Heart left ventricle (tissue), 13 donors: ENCODE measurements around the gene PSMB5.

Source experiments
- CTCF ChIP-seq, 12 donors: fragments of 200-600 bp; sonication (generic) in 4 of 12; IDR thresholded peaks; one replicate each; pipeline versions ENCODE4 v1.5.0 to v1.8.0; 2018 to 2022; ENCODE audit warnings: antibody characterized with exemption in 12 of 12, mild to moderate bottlenecking in 5 of 12
- POLR2A ChIP-seq, 2 donors: fragments of 450-650 bp; IDR thresholded peaks; one replicate each; pipeline ENCODE4 v1.6.1; 2017; ENCODE audit warnings: antibody characterized with exemption in 2 of 2, mild to moderate bottlenecking in 2 of 2, moderate library complexity in 2 of 2
- donor health status: ischemic (EF 13 %, LVEDD 7.1; RV severe dilation, severe dysfunction).
- donor health status: DM: no; HTN: yes; CAD: no.
- donor health status: DM: no; HTN: no; CAD: no.
- donor health status: ischemic (EF 25% LVEDD 6.9; RV normal size, moderate dysfunction).
- donor health status: ischemic (EF 25% LVEDD 5.7; RV mildly dilated, moderate dysfunction).
- donor health status: ischemic (EF 35%, LVEDD 5.7; RV mildly dilated, moderate dysfunction).
- donor health status: nonischemic (EF 11% LVEDD 7.7; RV severe dilation, severe dysfunction).
- donor health status: DM: yes; HTN: yes; CAD: no.
- donor health status: PGD.
- donor health status: ischemic (EF 29% LVEDD 5.4; RV normal size, mild dysfunction).
- donor health status: nonischemic (EF 23%, LVEDD 6.1; RV moderate dilation, normal function).

GRCh38 chr14:22991852-22992251 is 42.8 kb downstream of the PSMB5 start:
- TF ChIP-seq CTCF (IDR thresholded peaks at IDR 0.05) (no peak), POLR2A (IDR thresholded peaks at IDR 0.05) (no peak)
